PC-9 (cell line): ENCODE data around the gene PTGR3. TPM values are rescaled to one million over a fixed set of nuclear protein-coding genes. Genes with fewer than 3 reads are reported as not detected.

Experiments
- BruUV-seq: library from RNA; stranded (reverse); fragments of 400-500 nt; replicated peaks from 2 replicates; lab custom pipeline; 2021; lab: Mats Ljungman, UMichigan
- CTCF ChIA-PET: fragments of 300-600 bp; sonication (Branson Sonifier 250); formaldehyde crosslinking; loops from one replicate; lab custom pipeline; 2022; ENCODE audit warnings: antibody characterized with exemption; lab: Charles Lee
- POLR2A ChIA-PET: fragments of 300-600 bp; sonication (Branson Sonifier 250); formaldehyde crosslinking; loops from one replicate; lab custom pipeline; 2022; ENCODE audit warnings: antibody characterized with exemption; ENCODE audit not compliant: unreplicated experiment; lab: Charles Lee
- DNase-seq, 2 experiments: peaks; one replicate each; pipeline versions ENCODE4 v3.0.0 to v3.0.0-alpha.2; 2015 to 2022; ENCODE audit warnings: mixed read lengths in 1 of 2
- H2AFZ ChIP-seq: fragments of 200-600 bp; sonication (generic); 2 replicates; pipeline ENCODE4 v1.8.1; 2017; ENCODE audit warnings: antibody characterized with exemption
- H3F3A ChIP-seq: fragments of 200-600 bp; sonication (generic); 2 replicates; pipeline ENCODE4 v1.8.1; 2017; ENCODE audit warnings: antibody characterized with exemption, mild to moderate bottlenecking, low read depth; ENCODE audit not compliant: insufficient read depth
- H3K27ac ChIP-seq: fragments of 200-600 bp; sonication (generic); 2 replicates; pipeline ENCODE4 v1.6.1; 2016; ENCODE audit warnings: mixed run types
- H3K27me3 ChIP-seq: fragments of 200-600 bp; sonication (generic); 2 replicates; pipeline ENCODE4 v1.6.1; 2016; ENCODE audit warnings: low read depth, mixed run types; ENCODE audit not compliant: insufficient read depth
- H3K36me3 ChIP-seq: fragments of 200-600 bp; sonication (generic); 2 replicates; pipeline ENCODE4 v1.6.1; 2016; ENCODE audit warnings: low read depth, mixed run types
- H3K4me1 ChIP-seq: fragments of 200-600 bp; sonication (generic); replicated peaks from 2 replicates; pipeline ENCODE4 v1.6.1; 2016; ENCODE audit warnings: mixed run types; ENCODE audit not compliant: insufficient read depth
- H3K4me2 ChIP-seq: fragments of 200-600 bp; sonication (generic); 2 replicates; pipeline ENCODE4 v1.6.1; 2017; ENCODE audit warnings: mixed run types
- H3K4me3 ChIP-seq: fragments of 200-600 bp; sonication (generic); 2 replicates; pipeline ENCODE4 v1.6.1; 2016; ENCODE audit warnings: mixed run types
- H3K79me2 ChIP-seq: fragments of 200-600 bp; sonication (generic); 2 replicates; pipeline ENCODE4 v1.6.1; 2017; ENCODE audit warnings: low read depth, mixed run types
- H3K9me2 ChIP-seq: fragments of 200-600 bp; sonication (generic); 2 replicates; pipeline ENCODE4 v1.8.1; 2017; ENCODE audit warnings: mild to moderate bottlenecking; ENCODE audit not compliant: insufficient read depth
- H3K9me3 ChIP-seq: fragments of 200-600 bp; sonication (generic); 2 replicates; pipeline ENCODE4 v1.8.1; 2016; ENCODE audit warnings: low read depth; ENCODE audit not compliant: insufficient read depth
- H4K20me1 ChIP-seq: fragments of 200-600 bp; sonication (generic); 2 replicates; pipeline ENCODE4 v1.8.1; 2017; ENCODE audit not compliant: insufficient read depth
- EZH2 ChIP-seq: fragments of 200-600 bp; sonication (generic); IDR thresholded peaks from 2 replicates; pipeline ENCODE4 v1.8.0; 2017; ENCODE audit warnings: antibody characterized with exemption, low read depth
- intact Hi-C: fragments of 100-400 bp; cut with micrococcal nuclease; formaldehyde crosslinking; loops from one replicate; pipeline ENCODE4 v1.10.0; 2022; ENCODE audit not compliant: unreplicated experiment
- total RNA-seq: library from RNA; stranded (reverse); gene quantifications from 2 replicates; pipeline ENCODE4 v1.2.3, GENCODE V29; 2021
- TF ChIP-seq, protein P1 (sequence below): fragments of 200-600 bp; sonication (generic); conservative IDR thresholded peaks from 2 replicates; pipeline ENCODE4 v1.6.1; 2017; ENCODE audit warnings: mixed run types, antibody characterized with exemption, mild to moderate bottlenecking, moderate library complexity

PTGR3 gene
- total RNA-seq, 1 experiment from 2014 or later: 38.4 TPM

DNA sequence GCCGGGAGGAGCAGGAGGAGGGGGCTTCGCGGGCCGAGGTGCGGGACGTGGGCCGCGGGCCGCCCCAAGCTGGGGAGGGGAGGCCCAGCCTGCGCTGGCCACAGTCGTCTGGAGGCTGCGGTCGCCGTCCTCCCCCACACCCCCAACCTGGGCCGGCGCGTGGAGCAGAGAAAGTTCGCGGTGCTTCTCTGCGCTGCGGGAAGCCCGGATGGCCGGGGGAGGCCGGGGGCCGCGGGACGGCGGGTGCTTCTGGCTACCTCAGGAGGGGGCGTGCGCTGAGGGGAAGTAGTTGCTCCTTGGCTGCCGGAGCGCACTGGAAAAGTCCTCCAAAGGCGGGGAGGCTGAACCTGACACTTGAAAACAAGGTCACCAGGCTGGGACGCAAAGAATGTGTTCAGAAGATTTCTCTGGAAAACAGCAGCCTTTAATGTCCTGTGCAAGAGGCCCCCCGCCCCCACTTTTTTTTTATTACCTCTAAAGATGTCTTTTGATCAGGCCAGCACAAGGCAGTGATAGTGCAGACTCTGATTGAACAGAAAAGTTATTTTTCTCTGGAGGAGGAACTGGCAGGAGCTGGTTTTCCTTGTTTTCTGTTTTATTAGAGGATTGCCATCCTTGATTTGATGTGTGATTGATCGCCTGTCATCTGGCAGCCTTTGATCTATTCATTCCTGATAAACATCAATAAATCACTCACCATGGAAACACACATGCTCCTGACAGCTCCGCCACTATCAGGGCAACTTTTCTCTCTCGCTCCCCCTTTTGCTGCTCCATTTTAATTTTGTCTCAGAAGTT is 3.2 kb upstream of the PTGR3 start:
- no peaks in the 10 kb centered on the region for H3K9me2 ChIP-seq
- peak overlapping the region; percentile 73 for H3K4me3 ChIP-seq
- H3K27ac ChIP-seq: no peak overlapping the region
- peaks cover 13% of the 10 kb centered on the region for H3K79me2 ChIP-seq
- peaks cover 4% of the 10 kb centered on the region; the same call in 1 of the 2 replicates for H4K20me1 ChIP-seq
- no TSS peak for BruUV-seq
- no peak for TF ChIP-seq EZH2
- TF ChIP-seq, protein P1, sequence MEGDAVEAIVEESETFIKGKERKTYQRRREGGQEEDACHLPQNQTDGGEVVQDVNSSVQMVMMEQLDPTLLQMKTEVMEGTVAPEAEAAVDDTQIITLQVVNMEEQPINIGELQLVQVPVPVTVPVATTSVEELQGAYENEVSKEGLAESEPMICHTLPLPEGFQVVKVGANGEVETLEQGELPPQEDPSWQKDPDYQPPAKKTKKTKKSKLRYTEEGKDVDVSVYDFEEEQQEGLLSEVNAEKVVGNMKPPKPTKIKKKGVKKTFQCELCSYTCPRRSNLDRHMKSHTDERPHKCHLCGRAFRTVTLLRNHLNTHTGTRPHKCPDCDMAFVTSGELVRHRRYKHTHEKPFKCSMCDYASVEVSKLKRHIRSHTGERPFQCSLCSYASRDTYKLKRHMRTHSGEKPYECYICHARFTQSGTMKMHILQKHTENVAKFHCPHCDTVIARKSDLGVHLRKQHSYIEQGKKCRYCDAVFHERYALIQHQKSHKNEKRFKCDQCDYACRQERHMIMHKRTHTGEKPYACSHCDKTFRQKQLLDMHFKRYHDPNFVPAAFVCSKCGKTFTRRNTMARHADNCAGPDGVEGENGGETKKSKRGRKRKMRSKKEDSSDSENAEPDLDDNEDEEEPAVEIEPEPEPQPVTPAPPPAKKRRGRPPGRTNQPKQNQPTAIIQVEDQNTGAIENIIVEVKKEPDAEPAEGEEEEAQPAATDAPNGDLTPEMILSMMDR: no peak
- POLR2A ChIA-PET: no interaction called here
- peak in 1 of 2 experiments; percentile 18 for DNase-seq
- H3K4me2 ChIP-seq: peak overlapping the region; percentile 81
- no peaks in the 10 kb centered on the region for H3K9me3 ChIP-seq
- peaks cover 30% of the 10 kb centered on the region for H3K4me1 ChIP-seq
- peak overlapping the region; percentile 79 for H2AFZ ChIP-seq
- CTCF ChIA-PET: no interaction called here
- no peaks in the 10 kb centered on the region for H3K36me3 ChIP-seq
- intact Hi-C loops: loop anchor here (2.0 kb wide), 1 partner anchor 141 kb away; no protein-coding TSS in a partner anchor
- H3K27me3 ChIP-seq: no peaks in the 10 kb centered on the region
- peaks cover 27% of the 10 kb centered on the region for H3F3A ChIP-seq

DNA sequence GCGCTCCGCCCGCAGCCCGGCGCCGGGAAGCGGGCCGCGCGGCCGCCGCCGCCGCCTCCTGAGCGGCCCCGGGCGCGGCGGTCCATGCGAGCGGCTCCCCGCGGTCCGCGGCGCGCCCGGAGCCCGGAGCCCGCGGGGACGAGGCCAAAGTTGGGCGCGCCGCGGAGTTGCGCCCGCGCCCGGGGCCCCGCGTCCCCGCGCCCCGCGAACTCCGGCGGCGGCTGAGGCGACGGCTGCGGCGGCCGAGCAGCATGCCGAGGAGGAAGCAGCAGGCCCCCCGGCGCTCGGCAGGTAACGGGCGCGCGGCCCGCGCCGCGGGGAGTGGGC is 2.6 kb upstream of the PTGR3 start:
- ChIA-PET CTCF (no interaction called here), POLR2A (no interaction called here)
- intact Hi-C loops: loop anchor here (2.0 kb wide), 1 partner anchor 141 kb away; no protein-coding TSS in a partner anchor
- Histone ChIP-seq H3K27ac (no peak overlapping the region), H3K27me3 (no peaks in the 10 kb centered on the region), H3K4me2 (peak overlapping the region; percentile 81), H2AFZ (peak overlapping the region; percentile 79; the same call in 1 of the 2 replicates), H4K20me1 (peaks cover 10% of the 10 kb centered on the region; the same call in 1 of the 2 replicates), H3K79me2 (peaks cover 18% of the 10 kb centered on the region), H3K36me3 (no peaks in the 10 kb centered on the region), H3K9me3 (no peaks in the 10 kb centered on the region), H3K9me2 (no peaks in the 10 kb centered on the region), H3K4me1 (peaks cover 35% of the 10 kb centered on the region), H3F3A (peaks cover 27% of the 10 kb centered on the region), H3K4me3 (peak overlapping the region; percentile 73; the same call in 1 of the 2 replicates)
- TF ChIP-seq EZH2: no peak
- TF ChIP-seq, protein P1: no peak
- DNase-seq: no peak
- no TSS peak for BruUV-seq

DNA sequence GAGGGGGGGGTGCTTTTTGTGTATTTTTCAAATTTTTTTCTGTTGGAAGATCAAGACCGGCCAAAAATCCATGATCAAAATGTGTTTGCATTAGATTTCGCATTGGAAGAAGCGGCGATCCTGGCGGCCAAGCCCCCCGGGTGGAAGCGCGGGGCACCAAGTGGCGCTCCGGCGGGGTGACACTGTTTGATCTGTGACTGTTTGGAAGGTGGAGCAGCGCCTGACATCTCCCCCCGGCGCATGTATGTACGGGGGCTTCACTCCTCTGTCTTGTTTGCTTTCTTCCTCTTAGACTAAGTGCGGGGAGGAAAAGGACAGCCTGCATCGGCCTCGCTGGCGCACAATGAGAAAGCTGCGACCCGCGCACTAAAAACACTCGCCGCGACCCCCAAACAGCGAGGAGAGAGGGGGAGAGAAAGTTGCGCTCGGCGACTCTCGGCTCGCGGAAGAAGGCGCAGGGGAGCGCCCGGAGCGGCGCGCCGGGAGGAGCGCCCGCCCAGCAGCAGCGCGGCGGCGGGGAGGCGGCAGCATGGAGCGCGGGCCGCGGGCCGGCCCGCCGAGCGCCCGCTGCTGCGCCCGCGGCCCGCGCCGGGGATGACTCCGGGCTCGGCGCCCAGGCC is 2.2 kb upstream of the PTGR3 start:
- no peaks in the 10 kb centered on the region for H3K9me3 ChIP-seq
- H3K9me2 ChIP-seq: no peaks in the 10 kb centered on the region
- no peak for DNase-seq
- peak overlapping the region; percentile 90 for H3K4me3 ChIP-seq
- peak overlapping the region; percentile 100 for H2AFZ ChIP-seq
- H3K79me2 ChIP-seq: peaks cover 23% of the 10 kb centered on the region
- H3K27me3 ChIP-seq: no peaks in the 10 kb centered on the region
- CTCF ChIA-PET: no interaction called here
- no peaks in the 10 kb centered on the region for H3K36me3 ChIP-seq
- TF ChIP-seq EZH2: no peak
- TF ChIP-seq, protein P1: no peak
- peaks cover 27% of the 10 kb centered on the region for H3F3A ChIP-seq
- POLR2A ChIA-PET: interaction anchor here (0.5 kb wide), 1 partner anchor 177 kb away, joined by 3 read pairs; no protein-coding TSS in a partner anchor
- BruUV-seq: no TSS peak
- H3K4me2 ChIP-seq: peak overlapping the region; percentile 93
- peaks cover 14% of the 10 kb centered on the region; the same call in 1 of the 2 replicates for H4K20me1 ChIP-seq
- peak overlapping the region; percentile 77; the same call in 1 of the 2 replicates for H3K27ac ChIP-seq
- intact Hi-C loops: loop anchor here (2.0 kb wide), 1 partner anchor 140 kb away; no protein-coding TSS in a partner anchor
- peaks cover 40% of the 10 kb centered on the region for H3K4me1 ChIP-seq
